ENCODE measurements around the gene TMPRSS6. TPM values are rescaled to one million over a fixed set of nuclear protein-coding genes. Genes with fewer than 3 reads are reported as not detected.

TMPRSS6 gene
- total and polyA plus RNA-seq, 2 of the 13 experiments (the other 11 are each of a cell fraction or from before 2014, with no cell fraction given) = 4.2 to 4.8 TPM

- TF ChIP-seq ZBTB14 (CRISPR knock-in tag; IDR thresholded peaks at IDR 0.05) = no peak
- TF ChIP-seq SKI (IDR thresholded peaks at IDR 0.05; ENCODE audit: partially characterized antibody) = peak; percentile 79
- peak; percentile 33; the same call in 1 of the 2 replicates for TF ChIP-seq ZNF687 (CRISPR knock-in tag; IDR thresholded peaks at IDR 0.05)
- no peak for TF ChIP-seq ZNF737 (CRISPR knock-in tag; IDR thresholded peaks at IDR 0.05; ENCODE audit: borderline replicate concordance)
- TF ChIP-seq PITX1 (CRISPR knock-in tag; IDR thresholded peaks at IDR 0.05) = peak; percentile 99
- no peak for TF ChIP-seq WIZ (CRISPR knock-in tag; IDR thresholded peaks at IDR 0.05)
- peak; percentile 67; the same call in 1 of the 2 replicates for TF ChIP-seq ZNF414 (CRISPR knock-in tag; IDR thresholded peaks at IDR 0.05)
- TF ChIP-seq ZNF530 (CRISPR knock-in tag; IDR thresholded peaks at IDR 0.05; ENCODE audit: low read depth) = no peak
- TF ChIP-seq DMTF1 (CRISPR knock-in tag; IDR thresholded peaks at IDR 0.05) = no peak
- TF ChIP-seq RBAK (CRISPR knock-in tag; IDR thresholded peaks at IDR 0.05) = peak; percentile 65
- TF ChIP-seq ZNF709 (CRISPR knock-in tag; IDR thresholded peaks at IDR 0.05) = peak; percentile 87; the same call in 1 of the 2 replicates
- TF ChIP-seq RXRB (CRISPR knock-in tag; IDR thresholded peaks at IDR 0.05; ENCODE audit: borderline replicate concordance) = peak; percentile 99
- TF ChIP-seq ZBTB49 (CRISPR knock-in tag; IDR thresholded peaks at IDR 0.05; ENCODE audit: borderline replicate concordance) = no peak
- TF ChIP-seq NR2F1 (CRISPR knock-in tag; IDR thresholded peaks at IDR 0.05) = peak; percentile 85 to 92
- no peak for TF ChIP-seq ZNF75D (CRISPR knock-in tag; IDR thresholded peaks at IDR 0.05; ENCODE audit: borderline replicate concordance)
- TF ChIP-seq CEBPG (CRISPR knock-in tag; IDR thresholded peaks at IDR 0.05) = peak; percentile 98
- TF ChIP-seq ZSCAN9 (CRISPR knock-in tag; IDR thresholded peaks at IDR 0.05; ENCODE audit: borderline replicate concordance) = peak; percentile 88
Measured at GRCh38 chr22:37032535-37033460, 76.7 kb downstream of the TMPRSS6 start (continued).
